ENCODE data around the gene QRICH2. TPM values are rescaled to one million over a fixed set of nuclear protein-coding genes. Genes with fewer than 3 reads are reported as not detected.

Gene QRICH2
- total RNA-seq: 2.1 TPM

GRCh38 chr17:76307966-76308338 lies at the start of gene QRICH2:
QRICH2 (minus strand) TSS chr17:76308276; CDS start chr17:76307998, 278 bp downstream.
- Histone ChIP-seq H3K36me3 (ENCODE audit: control insufficient read depth in 3 of 3, insufficient read depth in 3 of 3, low read length in 3 of 3) (peaks cover 10 to 26% (median 13%) of the 10 kb centered on the region in 3 donors), H3K4me1 (ENCODE audit: control insufficient read depth in 3 of 3, insufficient read depth in 3 of 3, low read length in 3 of 3) (no peaks in the 10 kb centered on the region), H3K27me3 (ENCODE audit: control insufficient read depth in 3 of 3, insufficient read depth in 3 of 3, low read length in 3 of 3) (no peaks in the 10 kb centered on the region), H3K9ac (ENCODE audit: low read depth in 1 of 3, low read length in 3 of 3) (no peak within 1 kb of the TSS), H3K4me3 (ENCODE audit: low read length in 3 of 3) (no peak within 1 kb of the TSS), H3K9me3 (ENCODE audit: control insufficient read depth in 3 of 3, low read length in 3 of 3) (no peaks in the 10 kb centered on the region), H3K27ac (ENCODE audit: low read depth, low read length) (no peak within 1 kb of the TSS)

- Histone ChIP-seq H3K27me3 (ENCODE audit: control insufficient read depth in 3 of 3, insufficient read depth in 3 of 3, low read length in 3 of 3) (no peaks in the 10 kb centered on the region), H3K4me3 (ENCODE audit: low read length in 3 of 3) (no peak overlapping the region), H3K4me1 (ENCODE audit: control insufficient read depth in 3 of 3, insufficient read depth in 3 of 3, low read length in 3 of 3) (peaks cover 7 to 11% (median 10%) of the 10 kb centered on the region in 3 donors), H3K36me3 (ENCODE audit: control insufficient read depth in 3 of 3, insufficient read depth in 3 of 3, low read length in 3 of 3) (no peaks in the 10 kb centered on the region), H3K9ac (ENCODE audit: low read depth in 1 of 3, low read length in 3 of 3) (no peak overlapping the region), H3K9me3 (ENCODE audit: control insufficient read depth in 3 of 3, low read length in 3 of 3) (no peaks in the 10 kb centered on the region), H3K27ac (ENCODE audit: low read depth, low read length) (no peak overlapping the region)
Measured at GRCh38 chr17:76357597-76358158, 49.6 kb upstream of the QRICH2 start.

GRCh38 chr17:76356803-76357456 lies 48.9 kb upstream of the QRICH2 start:
- Histone ChIP-seq H3K9ac (ENCODE audit: low read depth in 1 of 3, low read length in 3 of 3) (no peak overlapping the region), H3K27ac (ENCODE audit: low read depth, low read length) (no peak overlapping the region), H3K4me3 (ENCODE audit: low read length in 3 of 3) (no peak overlapping the region), H3K4me1 (ENCODE audit: control insufficient read depth in 3 of 3, insufficient read depth in 3 of 3, low read length in 3 of 3) (peaks cover 8 to 9% (median 9%) of the 10 kb centered on the region in 3 donors), H3K36me3 (ENCODE audit: control insufficient read depth in 3 of 3, insufficient read depth in 3 of 3, low read length in 3 of 3) (no peaks in the 10 kb centered on the region), H3K27me3 (ENCODE audit: control insufficient read depth in 3 of 3, insufficient read depth in 3 of 3, low read length in 3 of 3) (no peaks in the 10 kb centered on the region), H3K9me3 (ENCODE audit: control insufficient read depth in 3 of 3, low read length in 3 of 3) (no peaks in the 10 kb centered on the region)

GRCh38 chr17:76354747-76355310 lies 46.8 kb upstream of the QRICH2 start:
- no peak overlapping the region for H3K27ac ChIP-seq (ENCODE audit: low read depth, low read length)
- no peaks in the 10 kb centered on the region for H3K27me3 ChIP-seq (ENCODE audit: control insufficient read depth in 3 of 3, insufficient read depth in 3 of 3, low read length in 3 of 3)
- H3K4me3 ChIP-seq (ENCODE audit: low read length in 3 of 3): peak overlapping the region in 1 of 3 donors; percentile 2
- H3K9me3 ChIP-seq (ENCODE audit: control insufficient read depth in 3 of 3, low read length in 3 of 3): no peaks in the 10 kb centered on the region
- H3K4me1 ChIP-seq (ENCODE audit: control insufficient read depth in 3 of 3, insufficient read depth in 3 of 3, low read length in 3 of 3): peaks cover 7 to 9% (median 9%) of the 10 kb centered on the region in 3 donors
- no peaks in the 10 kb centered on the region for H3K36me3 ChIP-seq (ENCODE audit: control insufficient read depth in 3 of 3, insufficient read depth in 3 of 3, low read length in 3 of 3)
- H3K9ac ChIP-seq (ENCODE audit: low read depth in 1 of 3, low read length in 3 of 3): no peak overlapping the region

- no peaks in the 10 kb centered on the region for H3K36me3 ChIP-seq (ENCODE audit: control insufficient read depth in 3 of 3, insufficient read depth in 3 of 3, low read length in 3 of 3)
- H3K9me3 ChIP-seq (ENCODE audit: control insufficient read depth in 3 of 3, low read length in 3 of 3): no peaks in the 10 kb centered on the region
- H3K9ac ChIP-seq (ENCODE audit: low read depth in 1 of 3, low read length in 3 of 3): peak overlapping the region; percentile 81 to 95 (median 87)
- no peaks in the 10 kb centered on the region for H3K27me3 ChIP-seq (ENCODE audit: control insufficient read depth in 3 of 3, insufficient read depth in 3 of 3, low read length in 3 of 3)
- peaks cover 7 to 9% (median 9%) of the 10 kb centered on the region in 3 donors for H3K4me1 ChIP-seq (ENCODE audit: control insufficient read depth in 3 of 3, insufficient read depth in 3 of 3, low read length in 3 of 3)
- H3K27ac ChIP-seq (ENCODE audit: low read depth, low read length): peak overlapping the region; percentile 93
- H3K4me3 ChIP-seq (ENCODE audit: low read length in 3 of 3): peak overlapping the region; percentile 74 to 95 (median 93)
Measured at GRCh38 chr17:76354317-76354729, 46.2 kb upstream of the QRICH2 start.

GRCh38 chr17:76353599-76354316 lies 45.7 kb upstream of the QRICH2 start, which contains the start of gene PRPSAP1:
PRPSAP1 (minus strand) TSS chr17:76353916; CDS start chr17:76353703, 213 bp downstream.
- Histone ChIP-seq H3K27ac (ENCODE audit: low read depth, low read length) (peak within 1 kb of the TSS; percentile 93), H3K4me1 (ENCODE audit: control insufficient read depth in 3 of 3, insufficient read depth in 3 of 3, low read length in 3 of 3) (peaks cover 7 to 9% (median 9%) of the 10 kb centered on the region in 3 donors), H3K27me3 (ENCODE audit: control insufficient read depth in 3 of 3, insufficient read depth in 3 of 3, low read length in 3 of 3) (no peaks in the 10 kb centered on the region), H3K9ac (ENCODE audit: low read depth in 1 of 3, low read length in 3 of 3) (peak within 1 kb of the TSS; percentile 81 to 95 (median 87)), H3K4me3 (ENCODE audit: low read length in 3 of 3) (peak within 1 kb of the TSS; percentile 74 to 95 (median 93)), H3K36me3 (ENCODE audit: control insufficient read depth in 3 of 3, insufficient read depth in 3 of 3, low read length in 3 of 3) (no peaks in the 10 kb centered on the region), H3K9me3 (ENCODE audit: control insufficient read depth in 3 of 3, low read length in 3 of 3) (no peaks in the 10 kb centered on the region)

GRCh38 chr17:76353004-76353598 lies 45.0 kb upstream of the QRICH2 start:
- peaks cover 7 to 9% (median 9%) of the 10 kb centered on the region in 3 donors for H3K4me1 ChIP-seq (ENCODE audit: control insufficient read depth in 3 of 3, insufficient read depth in 3 of 3, low read length in 3 of 3)
- H3K9me3 ChIP-seq (ENCODE audit: control insufficient read depth in 3 of 3, low read length in 3 of 3): no peaks in the 10 kb centered on the region
- H3K36me3 ChIP-seq (ENCODE audit: control insufficient read depth in 3 of 3, insufficient read depth in 3 of 3, low read length in 3 of 3): no peaks in the 10 kb centered on the region
- H3K27ac ChIP-seq (ENCODE audit: low read depth, low read length): peak overlapping the region; percentile 93
- H3K27me3 ChIP-seq (ENCODE audit: control insufficient read depth in 3 of 3, insufficient read depth in 3 of 3, low read length in 3 of 3): no peaks in the 10 kb centered on the region
- peak overlapping the region; percentile 81 to 95 (median 87) for H3K9ac ChIP-seq (ENCODE audit: low read depth in 1 of 3, low read length in 3 of 3)
- H3K4me3 ChIP-seq (ENCODE audit: low read length in 3 of 3): peak overlapping the region; percentile 70 to 95 (median 93)

- H3K4me1 ChIP-seq (ENCODE audit: control insufficient read depth in 3 of 3, insufficient read depth in 3 of 3, low read length in 3 of 3): peaks cover 7 to 9% (median 9%) of the 10 kb centered on the region in 3 donors
- no peaks in the 10 kb centered on the region for H3K27me3 ChIP-seq (ENCODE audit: control insufficient read depth in 3 of 3, insufficient read depth in 3 of 3, low read length in 3 of 3)
- H3K27ac ChIP-seq (ENCODE audit: low read depth, low read length): no peak overlapping the region
- no peak overlapping the region for H3K9ac ChIP-seq (ENCODE audit: low read depth in 1 of 3, low read length in 3 of 3)
- H3K9me3 ChIP-seq (ENCODE audit: control insufficient read depth in 3 of 3, low read length in 3 of 3): no peaks in the 10 kb centered on the region
- H3K36me3 ChIP-seq (ENCODE audit: control insufficient read depth in 3 of 3, insufficient read depth in 3 of 3, low read length in 3 of 3): peaks cover 4 to 9% (median 5%) of the 10 kb centered on the region in 3 donors
- no peak overlapping the region for H3K4me3 ChIP-seq (ENCODE audit: low read length in 3 of 3)
Measured at GRCh38 chr17:76351526-76352071, 43.5 kb upstream of the QRICH2 start.

- H3K9ac ChIP-seq (ENCODE audit: low read depth in 1 of 3, low read length in 3 of 3): no peak overlapping the region
- peaks cover 10 to 17% (median 13%) of the 10 kb centered on the region in 3 donors for H3K36me3 ChIP-seq (ENCODE audit: control insufficient read depth in 3 of 3, insufficient read depth in 3 of 3, low read length in 3 of 3)
- no peaks in the 10 kb centered on the region for H3K9me3 ChIP-seq (ENCODE audit: control insufficient read depth in 3 of 3, low read length in 3 of 3)
- no peak overlapping the region for H3K27ac ChIP-seq (ENCODE audit: low read depth, low read length)
- H3K4me3 ChIP-seq (ENCODE audit: low read length in 3 of 3): no peak overlapping the region
- H3K4me1 ChIP-seq (ENCODE audit: control insufficient read depth in 3 of 3, insufficient read depth in 3 of 3, low read length in 3 of 3): peaks cover 7 to 9% (median 9%) of the 10 kb centered on the region in 3 donors
- no peaks in the 10 kb centered on the region for H3K27me3 ChIP-seq (ENCODE audit: control insufficient read depth in 3 of 3, insufficient read depth in 3 of 3, low read length in 3 of 3)
Measured at GRCh38 chr17:76350463-76350862, 42.4 kb upstream of the QRICH2 start.
